T-helper 17 cell (primary cell): Measurements from ENCODE around the gene DLG2. TPM values are rescaled to one million over a fixed set of nuclear protein-coding genes. Genes with fewer than 3 reads are reported as not detected.

ENCODE experiments used
- ATAC-seq: fragments of 150-1000 bp; cut with Tn5 transposase; 2 replicates; pipeline ENCODE4 v1.10.0; 2021; ENCODE audit warnings: mild to moderate bottlenecking, moderate library complexity
- DNase-seq, 3 donors: peaks; one replicate each; pipeline versions ENCODE4 v3.0.0 to v3.0.0-alpha.2; 2020 to 2021
- H3K9me3 ChIP-seq: one replicate; pipeline ENCODE4 v1.7.0; 2013; ENCODE audit warnings: low read length, mild to moderate bottlenecking; ENCODE audit not compliant: control insufficient read depth, poor library complexity, severe bottlenecking
- H3K27ac Mint-ChIP-seq: one replicate; pipeline ENCODE4 v1.8.0; 2022; ENCODE audit warnings: mild to moderate bottlenecking, moderate library complexity, mixed read lengths
- H3K27me3 Mint-ChIP-seq: one replicate; pipeline ENCODE4 v1.8.0; 2022; ENCODE audit warnings: mixed read lengths
- H3K36me3 Mint-ChIP-seq: one replicate; pipeline ENCODE4 v1.8.0; 2022; ENCODE audit warnings: low read depth, mixed read lengths
- H3K4me1 Mint-ChIP-seq: one replicate; pipeline ENCODE4 v1.8.0; 2022; ENCODE audit warnings: mild to moderate bottlenecking, mixed read lengths
- H3K4me3 Mint-ChIP-seq: one replicate; pipeline ENCODE4 v1.8.0; 2022; ENCODE audit warnings: mild to moderate bottlenecking, moderate library complexity, mixed read lengths
- total RNA-seq, 4 donors: library from RNA in 2 of 4; stranded (reverse) in 2 of 4; gene quantifications; one replicate each; pipeline ENCODE4 v1.2.3 and lab custom pipeline; 2022 to 2026

Gene DLG2
- total RNA-seq, 2 donors from 2014 or later, result 1.0 to 2.2 TPM

GRCh38 chr11:83678831-83679584 lies 1948.1 kb downstream of the DLG2 start:
- H3K9me3 ChIP-seq, result no peaks in the 10 kb centered on the region
- ATAC-seq (no peak), DNase-seq (no peak)
- peaks cover 14% of the 10 kb centered on the region for H3K27me3 Mint-ChIP-seq
- H3K36me3 Mint-ChIP-seq, result no peaks in the 10 kb centered on the region
- H3K4me3 Mint-ChIP-seq, result no peak overlapping the region
- H3K4me1 Mint-ChIP-seq, result no peaks in the 10 kb centered on the region
- no peak overlapping the region for H3K27ac Mint-ChIP-seq

GRCh38 chr11:83677730-83678129 lies 1949.4 kb downstream of the DLG2 start:
- no peaks in the 10 kb centered on the region for H3K4me1 Mint-ChIP-seq
- DNase-seq (no peak), ATAC-seq (no peak)
- H3K4me3 Mint-ChIP-seq, result no peak overlapping the region
- H3K27me3 Mint-ChIP-seq, result peaks cover 19% of the 10 kb centered on the region
- no peaks in the 10 kb centered on the region for H3K36me3 Mint-ChIP-seq
- H3K9me3 ChIP-seq, result no peaks in the 10 kb centered on the region
- no peak overlapping the region for H3K27ac Mint-ChIP-seq

GRCh38 chr11:83676056-83676601 lies 1951.0 kb downstream of the DLG2 start:
- H3K4me1 Mint-ChIP-seq, result no peaks in the 10 kb centered on the region
- no peak overlapping the region for H3K4me3 Mint-ChIP-seq
- no peaks in the 10 kb centered on the region for H3K9me3 ChIP-seq
- no peaks in the 10 kb centered on the region for H3K36me3 Mint-ChIP-seq
- no peak for DNase-seq
- peaks cover 14% of the 10 kb centered on the region for H3K27me3 Mint-ChIP-seq
- ATAC-seq, result no peak
- H3K27ac Mint-ChIP-seq, result no peak overlapping the region

- Mint-ChIP-seq H3K27ac (no peak overlapping the region), H3K36me3 (no peaks in the 10 kb centered on the region), H3K27me3 (peaks cover 14% of the 10 kb centered on the region), H3K4me1 (no peaks in the 10 kb centered on the region), H3K4me3 (no peak overlapping the region)
- DNase-seq (no peak), ATAC-seq (no peak)
- no peaks in the 10 kb centered on the region for H3K9me3 ChIP-seq
Measured at GRCh38 chr11:83674102-83674896, 1952.8 kb downstream of the DLG2 start.

- no peak overlapping the region for H3K27ac Mint-ChIP-seq
- DNase-seq (no peak), ATAC-seq (no peak)
- no peaks in the 10 kb centered on the region for H3K36me3 Mint-ChIP-seq
- H3K4me1 Mint-ChIP-seq, result no peaks in the 10 kb centered on the region
- H3K4me3 Mint-ChIP-seq, result no peak overlapping the region
- H3K9me3 ChIP-seq, result no peaks in the 10 kb centered on the region
- peaks cover 18% of the 10 kb centered on the region for H3K27me3 Mint-ChIP-seq
Measured at GRCh38 chr11:83671289-83671688, 1955.9 kb downstream of the DLG2 start.

- H3K27ac Mint-ChIP-seq, result no peak overlapping the region
- H3K9me3 ChIP-seq, result no peaks in the 10 kb centered on the region
- H3K4me3 Mint-ChIP-seq, result no peak overlapping the region
- no peak for DNase-seq
- no peak for ATAC-seq
- H3K4me1 Mint-ChIP-seq, result no peaks in the 10 kb centered on the region
- H3K27me3 Mint-ChIP-seq, result peaks cover 13% of the 10 kb centered on the region
- no peaks in the 10 kb centered on the region for H3K36me3 Mint-ChIP-seq
Measured at GRCh38 chr11:83666149-83666548, 1961.0 kb downstream of the DLG2 start.

GRCh38 chr11:83663988-83664387 lies 1963.2 kb downstream of the DLG2 start:
- no peaks in the 10 kb centered on the region for H3K4me1 Mint-ChIP-seq
- ATAC-seq (no peak), DNase-seq (no peak)
- no peaks in the 10 kb centered on the region for H3K9me3 ChIP-seq
- no peak overlapping the region for H3K27ac Mint-ChIP-seq
- no peak overlapping the region for H3K4me3 Mint-ChIP-seq
- H3K27me3 Mint-ChIP-seq, result peaks cover 11% of the 10 kb centered on the region
- H3K36me3 Mint-ChIP-seq, result no peaks in the 10 kb centered on the region

- Mint-ChIP-seq H3K27ac (no peak overlapping the region), H3K36me3 (no peaks in the 10 kb centered on the region), H3K4me1 (no peaks in the 10 kb centered on the region), H3K4me3 (no peak overlapping the region), H3K27me3 (peaks cover 9% of the 10 kb centered on the region)
- no peaks in the 10 kb centered on the region for H3K9me3 ChIP-seq
- DNase-seq (no peak), ATAC-seq (no peak)
Measured at GRCh38 chr11:83663446-83663845, 1963.7 kb downstream of the DLG2 start.

GRCh38 chr11:83662494-83662893 lies 1964.7 kb downstream of the DLG2 start:
- Mint-ChIP-seq H3K27ac (no peak overlapping the region), H3K4me3 (no peak overlapping the region), H3K4me1 (no peaks in the 10 kb centered on the region)

GRCh38 chr11:83661491-83662350 lies 1965.4 kb downstream of the DLG2 start:
- DNase-seq, result no peak
- Mint-ChIP-seq H3K36me3 (no peaks in the 10 kb centered on the region), H3K4me3 (no peak overlapping the region), H3K27me3 (peaks cover 9% of the 10 kb centered on the region), H3K27ac (no peak overlapping the region), H3K4me1 (no peaks in the 10 kb centered on the region)
- no peak for ATAC-seq
- H3K9me3 ChIP-seq, result no peaks in the 10 kb centered on the region

More at GRCh38 chr11:83662494-83662893, 1964.7 kb downstream of the DLG2 start:
- Mint-ChIP-seq H3K36me3 (no peaks in the 10 kb centered on the region), H3K27me3 (peaks cover 9% of the 10 kb centered on the region)
- no peaks in the 10 kb centered on the region for H3K9me3 ChIP-seq
- ATAC-seq, result no peak
- DNase-seq, result no peak

- H3K27ac Mint-ChIP-seq, result no peak overlapping the region
- no peaks in the 10 kb centered on the region for H3K36me3 Mint-ChIP-seq
- H3K9me3 ChIP-seq, result no peaks in the 10 kb centered on the region
- no peaks in the 10 kb centered on the region for H3K4me1 Mint-ChIP-seq
- DNase-seq (no peak), ATAC-seq (no peak)
- no peak overlapping the region for H3K4me3 Mint-ChIP-seq
- peaks cover 11% of the 10 kb centered on the region for H3K27me3 Mint-ChIP-seq
Measured at GRCh38 chr11:83659466-83659865, 1967.7 kb downstream of the DLG2 start.

- Mint-ChIP-seq H3K4me3 (no peak overlapping the region), H3K4me1 (no peaks in the 10 kb centered on the region), H3K27me3 (peaks cover 11% of the 10 kb centered on the region), H3K27ac (no peak overlapping the region), H3K36me3 (no peaks in the 10 kb centered on the region)
- H3K9me3 ChIP-seq, result no peaks in the 10 kb centered on the region
- DNase-seq, result no peak
- no peak for ATAC-seq
Measured at GRCh38 chr11:83656796-83657330, 1970.3 kb downstream of the DLG2 start.
